GM12864 (cell line): ENCODE data around the gene LOC128125822.

Experiments
- DNase-seq: peaks from one replicate; pipeline ENCODE4 v3.0.0-alpha.2; 2011; ENCODE audit warnings: low read depth
- H3K4me3 ChIP-seq: 2 replicates; pipeline ENCODE4 v1.5.1; 2011; ENCODE audit warnings: mild to moderate bottlenecking, low read depth, low read length, control low read depth
- CTCF ChIP-seq: IDR thresholded peaks from 2 replicates; pipeline ENCODE4 v1.5.1; 2011; ENCODE audit warnings: low read depth, mild to moderate bottlenecking, moderate library complexity, low read length, control low read depth, inconsistent platforms; ENCODE audit errors: missing control alignments

The LOC128125822 gene

GRCh38 chr6:63530182-63530581, 42.1 kb upstream of the LOC128125822 start:
- no peak for TF ChIP-seq CTCF
- DNase-seq = no peak

GRCh38 chr6:63530991-63531390, 41.3 kb upstream of the LOC128125822 start:
- no peak for TF ChIP-seq CTCF
- DNase-seq = no peak
- no peak overlapping the region for H3K4me3 ChIP-seq

More at GRCh38 chr6:63530182-63530581, 42.1 kb upstream of the LOC128125822 start:
- no peak overlapping the region for H3K4me3 ChIP-seq

GRCh38 chr6:63533026-63533425, 39.3 kb upstream of the LOC128125822 start:
- DNase-seq = no peak
- no peak overlapping the region for H3K4me3 ChIP-seq
- no peak for TF ChIP-seq CTCF

- no peak overlapping the region for H3K4me3 ChIP-seq
- DNase-seq = no peak
- TF ChIP-seq CTCF = no peak
Observed at GRCh38 chr6:63533952-63534351, 38.3 kb upstream of the LOC128125822 start.

DNA sequence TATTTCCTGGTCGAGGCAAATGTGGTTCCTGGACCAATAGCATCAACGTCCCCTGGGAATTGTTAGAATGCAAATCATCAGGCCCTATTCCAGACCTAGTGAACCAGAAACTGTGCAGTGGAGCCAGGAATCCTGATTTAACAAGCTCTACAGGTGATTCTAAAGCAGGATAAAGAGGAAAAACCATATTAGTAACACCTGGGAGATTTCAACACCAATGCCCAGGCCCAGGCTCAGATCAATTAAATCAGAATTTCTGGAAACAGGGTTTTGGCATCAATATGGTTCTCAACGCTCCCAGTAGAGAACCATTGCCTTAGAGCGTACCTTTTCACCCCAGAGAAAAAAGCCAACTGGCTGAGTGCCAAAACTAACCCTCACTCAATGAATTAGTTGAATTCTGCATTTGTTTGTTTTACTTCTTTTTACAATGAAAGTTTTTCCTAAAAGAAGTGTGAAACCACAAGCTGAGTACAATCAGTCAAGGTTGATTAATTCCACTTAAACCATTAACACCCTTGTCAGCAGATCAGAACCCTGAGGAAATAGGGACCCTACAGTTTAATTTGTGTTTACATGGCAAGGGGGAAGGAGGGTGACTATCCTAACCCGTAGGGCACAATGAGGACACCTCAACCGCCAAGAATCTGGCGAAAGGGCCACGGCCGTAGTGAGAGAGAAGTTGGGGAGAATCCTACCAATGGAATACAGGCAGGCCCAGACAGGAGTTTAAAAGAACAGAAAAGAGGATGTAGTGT, 34.9 kb upstream of the LOC128125822 start:
- no peak overlapping the region for H3K4me3 ChIP-seq
- no peak for TF ChIP-seq CTCF
- no peak for DNase-seq

DNA sequence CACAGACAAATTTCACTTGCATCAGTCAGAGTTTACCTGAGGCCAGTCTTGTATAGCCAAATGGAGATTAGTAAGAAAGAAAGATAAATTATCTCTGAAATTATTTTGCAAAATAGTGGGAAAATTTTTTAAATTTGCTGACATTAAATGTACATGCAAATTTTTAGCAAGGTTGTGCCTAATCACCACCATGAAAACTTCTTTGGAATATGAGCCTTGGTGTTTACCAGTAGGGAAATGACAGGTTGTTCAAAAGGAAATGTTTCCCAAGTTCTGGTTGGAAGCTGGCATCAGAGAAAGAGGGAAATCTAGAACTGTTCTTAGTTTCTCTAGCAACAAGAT, 34.4 kb upstream of the LOC128125822 start:
- no peak for DNase-seq
- H3K4me3 ChIP-seq = no peak overlapping the region
- TF ChIP-seq CTCF = no peak

GRCh38 chr6:63538550-63538949, 33.7 kb upstream of the LOC128125822 start:
- TF ChIP-seq CTCF = no peak
- DNase-seq = no peak
- H3K4me3 ChIP-seq = no peak overlapping the region
